ENCODE measurements around the gene FOXA3. TPM values are rescaled to one million over a fixed set of nuclear protein-coding genes. Genes with fewer than 3 reads are reported as not detected.

Gene FOXA3
- polyA plus RNA-seq, 4 donors: 0.14 to 0.79 (median 0.43) TPM

GRCh38 chr19:45913874-45914830 lies 50.0 kb downstream of the FOXA3 start, which contains the start of gene NANOS2:
TSS of gene NANOS2 (minus strand) at chr19:45914778. CDS start at chr19:45914693, 85 bp downstream.
- no peak for DNase-seq (ENCODE audit: low read depth in 4 of 4, low spot score in 3 of 4)

- DNase-seq (ENCODE audit: low read depth in 4 of 4, low spot score in 3 of 4): no peak
Observed at GRCh38 chr19:45917421-45918091, 53.4 kb downstream of the FOXA3 start.

GRCh38 chr19:45918721-45919120 lies 54.6 kb downstream of the FOXA3 start:
- no peak for DNase-seq (ENCODE audit: low read depth in 4 of 4, low spot score in 3 of 4)

- DNase-seq (ENCODE audit: low read depth in 4 of 4, low spot score in 3 of 4): no peak
Observed at GRCh38 chr19:45919678-45920077, 55.6 kb downstream of the FOXA3 start.

GRCh38 chr19:45920458-45920857 lies 56.3 kb downstream of the FOXA3 start:
- DNase-seq (ENCODE audit: low read depth in 4 of 4, low spot score in 3 of 4): no peak

- DNase-seq (ENCODE audit: low read depth in 4 of 4, low spot score in 3 of 4): no peak
Observed at GRCh38 chr19:45922281-45922680, 58.2 kb downstream of the FOXA3 start.

Other genes starting within 250 kb of the FOXA3 start
- 10 to 100 TPM; 16.1 to 24.6 (median 21.6) TPM for gene EML2, start 224.9 kb upstream of the FOXA3 start, polyA plus RNA-seq (ENCODE audit: insufficient read length in 4 of 4)
- gene GIPR, start 196.1 kb upstream of the FOXA3 start, polyA plus RNA-seq (ENCODE audit: insufficient read length in 4 of 4): under 1 TPM; 0.33 to 0.80 (median 0.58) TPM
- 100 to 1,000 TPM; 282 to 375 (median 322) TPM for gene SNRPD2, start 172.4 kb upstream of the FOXA3 start, polyA plus RNA-seq (ENCODE audit: insufficient read length in 4 of 4)
- gene QPCTL, start 171.7 kb upstream of the FOXA3 start, polyA plus RNA-seq (ENCODE audit: insufficient read length in 4 of 4): 10 to 100 TPM in 1 of 4 donors, 1 to 10 TPM in 3; 6.2 to 12.7 (median 8.4) TPM
- gene FBXO46, start 133.4 kb upstream of the FOXA3 start, polyA plus RNA-seq (ENCODE audit: insufficient read length in 4 of 4): 10 to 100 TPM; 13.3 to 19.0 (median 14.7) TPM
- gene MEIOSIN, start 130.9 kb upstream of the FOXA3 start, polyA plus RNA-seq (ENCODE audit: insufficient read length in 4 of 4): under 1 TPM in 1 of 4 donors, not detected in 3; 0.03 TPM
- gene SIX5, start 95.1 kb upstream of the FOXA3 start, polyA plus RNA-seq (ENCODE audit: insufficient read length in 4 of 4): 10 to 100 TPM; 15.7 to 31.7 (median 21.6) TPM
- 10 to 100 TPM; 41.9 to 53.6 (median 47.1) TPM for gene DMPK, start 81.8 kb upstream of the FOXA3 start, polyA plus RNA-seq (ENCODE audit: insufficient read length in 4 of 4)
- gene DMWD, start 71.5 kb upstream of the FOXA3 start, polyA plus RNA-seq (ENCODE audit: insufficient read length in 4 of 4): 10 to 100 TPM; 28.0 to 40.3 (median 29.1) TPM
- gene RSPH6A, start 49.0 kb upstream of the FOXA3 start, polyA plus RNA-seq (ENCODE audit: insufficient read length in 4 of 4): under 1 TPM in 1 of 4 donors, not detected in 3; 0.05 TPM
- 10 to 100 TPM; 49.2 to 67.7 (median 58.9) TPM for gene SYMPK, start 1.2 kb upstream of the FOXA3 start, polyA plus RNA-seq (ENCODE audit: insufficient read length in 4 of 4)
- 10 to 100 TPM; 18.1 to 31.1 (median 20.1) TPM for gene IRF2BP1, start 21.8 kb downstream of the FOXA3 start, polyA plus RNA-seq (ENCODE audit: insufficient read length in 4 of 4)
- gene MYPOP, start 38.3 kb downstream of the FOXA3 start, polyA plus RNA-seq (ENCODE audit: insufficient read length in 4 of 4): 1 to 10 TPM; 4.6 to 6.3 (median 5.2) TPM
- under 1 TPM in 1 of 4 donors, not detected in 3; 0.08 TPM for gene NANOS2, start 50.5 kb downstream of the FOXA3 start, polyA plus RNA-seq (ENCODE audit: insufficient read length in 4 of 4)
- gene NOVA2, start 109.5 kb downstream of the FOXA3 start, polyA plus RNA-seq (ENCODE audit: insufficient read length in 4 of 4): 1 to 10 TPM; 4.3 to 5.3 (median 4.4) TPM
- gene CCDC61, start 131.1 kb downstream of the FOXA3 start, polyA plus RNA-seq (ENCODE audit: insufficient read length in 4 of 4): 10 to 100 TPM; 10.6 to 14.6 (median 11.1) TPM
- gene PGLYRP1, start 158.7 kb downstream of the FOXA3 start, polyA plus RNA-seq (ENCODE audit: insufficient read length in 4 of 4): under 1 TPM; 0.22 to 0.76 (median 0.39) TPM
- gene IGFL4, start 176.7 kb downstream of the FOXA3 start, polyA plus RNA-seq (ENCODE audit: insufficient read length in 4 of 4): under 1 TPM; 0.18 to 0.43 (median 0.30) TPM

Measured in right renal pelvis (tissue), 4 donors.